HG03045 (cell line): ENCODE results near the gene RANGAP1.
"Not testable (repeated sequence)": the region's sequence is repeated elsewhere in the genome, so short reads cannot be mapped to it uniquely, and the experiment has no call there.

Experiments
- ATAC-seq: cut with Tn5 transposase; IDR thresholded peaks from one replicate; pipeline ENCODE4 v1.9.1; 2021; ENCODE audit warnings: mild to moderate bottlenecking, moderate library complexity; ENCODE audit not compliant: unreplicated experiment

The RANGAP1 gene

GRCh38 chr22:41261541-41262249, 24.3 kb downstream of the RANGAP1 start:
- no peak for ATAC-seq

GRCh38 chr22:41260871-41261270, 25.1 kb downstream of the RANGAP1 start:
- no peak for ATAC-seq

DNA sequence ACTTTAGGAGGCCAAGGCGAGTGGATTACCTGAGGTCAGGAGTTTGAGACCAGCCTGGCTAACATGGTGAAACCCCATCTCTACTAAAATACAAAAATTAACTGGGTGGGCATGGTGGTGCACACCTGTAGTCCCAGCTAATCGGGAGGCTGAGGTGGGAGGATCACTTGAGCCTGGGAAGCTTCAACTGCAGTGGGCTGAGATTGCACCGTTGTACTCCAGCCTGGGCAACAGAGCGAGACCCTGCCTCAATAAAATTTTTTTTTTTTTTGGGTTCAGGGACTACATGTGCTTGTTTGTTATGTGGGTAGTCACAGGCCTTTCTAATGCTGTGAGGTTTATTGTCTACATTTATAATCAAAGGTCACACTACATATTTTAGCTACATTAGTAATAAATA, 26.2 kb downstream of the RANGAP1 start:
- ATAC-seq: not testable (repeated sequence)

GRCh38 chr22:41257696-41258095, 28.3 kb downstream of the RANGAP1 start:
- ATAC-seq: no peak

DNA sequence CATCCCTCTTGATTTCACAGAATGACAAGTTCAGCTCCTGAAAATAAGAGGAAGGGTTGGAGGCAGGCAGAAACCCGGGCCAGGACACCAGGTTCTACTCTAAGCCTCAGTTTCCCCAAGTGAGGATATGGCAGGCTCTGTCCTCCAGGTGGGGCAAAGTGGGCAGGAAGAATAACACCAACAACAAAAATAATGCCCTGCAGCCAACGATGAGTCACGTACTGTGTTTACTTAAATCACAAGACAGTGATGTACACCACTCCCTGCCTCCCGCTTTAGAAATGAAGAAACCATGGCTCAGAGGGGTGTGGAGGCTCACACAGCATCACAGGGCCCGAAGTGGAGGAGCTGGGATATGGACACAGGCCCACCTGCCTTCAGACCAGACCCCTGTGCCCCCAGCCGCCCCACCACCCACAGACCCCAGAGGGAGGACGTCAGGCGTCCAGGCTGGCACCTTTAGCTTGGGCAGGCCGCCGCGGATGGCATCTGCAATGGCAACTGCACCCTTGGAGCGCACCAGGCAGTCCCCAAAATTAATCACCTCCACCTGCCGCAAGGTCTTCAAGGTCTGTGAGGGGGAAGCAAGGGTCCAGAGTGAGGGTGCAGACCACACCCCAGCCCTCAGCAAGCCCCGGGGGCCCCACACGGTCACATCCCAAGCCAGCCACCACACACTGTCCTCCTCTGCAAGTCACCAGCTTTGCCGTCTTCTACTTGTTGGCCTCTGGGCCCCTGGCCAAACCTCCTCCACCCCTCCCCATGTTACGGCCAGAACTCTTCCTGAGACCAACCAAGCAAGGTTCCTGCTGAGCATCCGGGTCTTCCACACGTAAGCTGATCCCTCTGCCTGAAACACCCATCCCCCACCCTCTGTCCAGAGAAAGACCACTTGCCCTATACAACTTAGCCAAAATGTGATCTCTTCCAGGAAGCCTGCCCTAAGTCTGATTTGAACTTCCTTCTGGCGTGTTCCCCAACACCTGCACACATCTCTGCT, 29.4 kb downstream of the RANGAP1 start:
- no peak for ATAC-seq

GRCh38 chr22:41254230-41254629, 31.8 kb downstream of the RANGAP1 start:
- no peak for ATAC-seq

GRCh38 chr22:41252365-41252764, 33.6 kb downstream of the RANGAP1 start:
- no peak for ATAC-seq

DNA sequence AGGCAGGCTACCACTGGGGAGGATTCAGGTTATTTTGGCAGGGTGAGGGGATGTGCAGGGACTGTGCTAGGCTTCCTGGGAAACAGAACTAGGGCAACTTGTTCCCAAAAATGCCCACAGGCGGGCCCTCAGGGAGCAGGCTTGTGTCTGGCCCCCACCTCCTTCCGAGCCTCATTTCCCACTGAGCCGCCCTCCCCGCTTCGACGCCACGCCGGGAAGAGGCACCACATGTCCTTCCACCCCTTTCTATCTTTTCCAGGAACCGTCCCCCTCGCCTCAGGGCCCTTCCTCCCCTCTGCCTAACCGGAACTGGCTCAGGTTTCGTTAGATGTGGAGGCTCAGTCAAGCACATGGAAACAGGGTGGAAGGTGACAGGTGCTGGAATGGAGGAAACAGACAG, 35.9 kb downstream of the RANGAP1 start:
- ATAC-seq: no peak

DNA sequence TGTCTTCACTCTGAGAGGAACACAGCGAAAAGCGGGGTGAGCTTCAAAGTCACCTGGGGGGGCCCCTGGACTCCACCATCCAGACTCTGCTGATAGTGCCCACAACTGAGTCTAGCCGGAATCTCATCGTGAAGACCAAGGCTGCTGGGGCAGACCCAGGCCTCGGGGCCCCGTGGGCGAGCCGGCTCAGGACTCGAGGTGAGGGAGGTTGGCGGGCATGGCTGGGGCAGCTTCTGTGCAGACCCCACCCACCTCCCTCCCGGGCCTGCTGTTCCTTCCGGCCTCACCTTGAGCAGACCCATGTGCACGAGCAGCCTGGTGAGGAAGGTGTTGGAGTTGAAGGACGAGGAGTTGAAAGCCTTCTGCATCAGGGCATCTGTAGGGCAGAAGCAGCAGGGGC, 36.5 kb downstream of the RANGAP1 start:
- ATAC-seq: no peak

- no peak for ATAC-seq
These were observed 37.2 kb downstream of the RANGAP1 start for GRCh38 chr22:41248758-41249157.

GRCh38 chr22:41248314-41248713, 37.7 kb downstream of the RANGAP1 start:
- no peak for ATAC-seq

DNA sequence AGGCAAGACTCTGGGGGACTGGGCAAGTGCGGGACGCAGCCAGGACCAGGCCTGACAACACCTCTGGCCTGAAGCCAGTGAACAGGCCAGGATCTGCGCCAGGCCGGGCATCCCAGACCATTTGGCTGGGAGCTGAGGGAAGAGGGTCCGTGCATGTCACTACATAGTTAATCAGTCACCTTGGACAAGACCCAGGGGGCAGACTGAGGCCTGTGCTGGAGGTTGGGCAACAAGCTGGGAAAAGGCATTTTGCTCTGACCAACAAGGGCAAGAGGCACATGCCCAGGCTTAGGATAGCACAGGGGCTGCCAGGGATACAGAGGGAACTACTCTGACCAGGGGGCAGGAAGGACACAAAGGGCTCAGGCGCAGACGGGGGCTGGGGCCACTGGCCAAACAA, 38.3 kb downstream of the RANGAP1 start:
- no peak for ATAC-seq

- ATAC-seq: no peak
These were observed 40.0 kb downstream of the RANGAP1 start for GRCh38 chr22:41245917-41246499.

DNA sequence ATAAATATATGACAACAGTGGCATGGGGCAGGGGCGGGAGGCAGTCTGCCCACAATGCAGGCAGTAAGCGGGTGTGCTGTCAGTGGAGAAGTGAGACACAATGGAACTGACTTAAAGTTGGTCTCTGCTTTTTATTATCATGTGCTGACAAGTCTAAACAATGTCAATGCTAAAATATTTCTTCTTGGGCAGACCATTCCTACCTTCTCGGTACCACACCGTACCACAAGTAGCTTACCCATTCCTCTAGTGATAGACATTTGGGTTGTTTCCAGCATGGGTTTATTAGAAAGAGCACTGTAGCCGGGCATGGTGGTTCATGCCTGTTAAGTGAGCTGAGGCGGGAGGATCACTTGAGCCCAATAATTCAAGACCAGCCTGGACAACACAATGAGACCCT, 42.6 kb downstream of the RANGAP1 start:
- ATAC-seq: no peak

GRCh38 chr22:41242396-41243117, 43.4 kb downstream of the RANGAP1 start:
- ATAC-seq: no peak

GRCh38 chr22:41241133-41241676, 44.8 kb downstream of the RANGAP1 start:
- ATAC-seq: no peak

DNA sequence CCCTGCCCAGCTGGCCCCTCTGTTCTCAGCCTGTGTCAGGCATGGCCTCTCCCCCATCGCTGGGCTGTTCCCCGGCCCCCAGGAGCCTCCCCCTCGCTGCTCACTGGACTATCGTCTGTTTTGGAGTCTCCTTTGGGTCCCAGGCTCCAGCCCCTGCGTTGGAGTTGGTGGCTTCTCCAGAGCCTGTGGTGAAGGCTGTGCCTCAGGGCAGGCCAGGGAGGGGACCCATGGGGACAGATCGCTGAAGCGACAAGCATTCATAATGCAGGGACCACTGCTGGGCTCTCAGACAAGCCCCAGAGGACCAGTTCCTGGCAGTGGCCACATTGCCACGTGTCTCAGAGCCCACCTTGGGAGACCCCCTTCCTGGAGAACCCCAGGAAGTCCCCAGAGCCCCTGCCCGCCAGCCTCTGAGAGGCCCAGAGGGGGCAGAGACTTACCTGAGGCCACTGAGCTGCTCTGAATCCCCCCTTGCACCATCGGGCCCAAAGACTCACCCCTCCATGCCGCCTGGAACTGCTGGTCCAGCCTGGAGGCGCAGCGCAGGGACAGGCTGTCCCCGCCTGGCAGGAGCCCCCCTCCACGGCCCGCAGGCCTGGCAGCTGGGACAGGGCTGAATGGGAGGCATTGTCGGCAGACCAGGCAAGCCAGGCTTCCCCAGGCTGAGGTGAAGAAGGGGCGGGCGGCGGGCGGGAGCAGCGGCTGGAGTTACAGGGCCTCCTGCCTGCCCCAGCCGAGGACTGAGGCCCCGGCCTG, 45.4 kb downstream of the RANGAP1 start, which contains the start of gene CHADL:
CHADL (minus strand) TSS at position 555 of the 756 bp plus-strand sequence; CDS start at position 505, 50 bp downstream.
- no peak for ATAC-seq

- ATAC-seq: no peak
These were observed 46.4 kb downstream of the RANGAP1 start for GRCh38 chr22:41239443-41240128.
